AG04449 (cell line): ENCODE results near the gene GMPPB.

Experiments used
- CTCF ChIA-PET: fragments of 350-600 bp; formaldehyde crosslinking; extraction: SDS; loops from one replicate; lab custom pipeline; 2021; ENCODE audit warnings: antibody characterized with exemption; lab: Yijun Ruan, JAX
- POLR2A ChIA-PET: fragments of 400-600, 350-600 bp; formaldehyde crosslinking; extraction: SDS; loops from one replicate; lab custom pipeline; 2020; ENCODE audit warnings: antibody characterized with exemption, inconsistent platforms; lab: Yijun Ruan, JAX
- DNase-seq: peaks from one replicate; pipeline ENCODE4 v3.0.0-alpha.2; 2010; ENCODE audit warnings: low read depth, low spot score
- H3K4me3 ChIP-seq: 2 replicates; pipeline ENCODE4 v1.5.1; 2011; ENCODE audit warnings: low read depth, mild to moderate bottlenecking, control low read depth, low read length
- CTCF ChIP-seq: IDR thresholded peaks from one replicate; pipeline ENCODE4 v1.5.1; 2011; ENCODE audit warnings: mild to moderate bottlenecking, moderate library complexity, low read length, control low read depth, inconsistent platforms; ENCODE audit not compliant: insufficient read depth; ENCODE audit errors: missing control alignments

The GMPPB gene

GRCh38 chr3:49670940-49671290 is 52.8 kb downstream of the GMPPB start:
- no peak for TF ChIP-seq CTCF
- DNase-seq = no peak
- H3K4me3 ChIP-seq = no peak overlapping the region
- ChIA-PET POLR2A (no interaction called here), CTCF (interaction anchor here (0.9 to 5.4 kb wide), 27 partner anchors 9 to 576 kb away, joined by 3 to 441 read pairs (median 6); partner anchors contain the start of genes BSN and DAG1)
